HepG2 (cell line): ENCODE data around the gene SNURF. TPM values are rescaled to one million over a fixed set of nuclear protein-coding genes. Genes with fewer than 3 reads are reported as not detected.

ENCODE experiments used
- ELF3 ChIP-seq: IDR thresholded peaks from 2 replicates; pipeline ENCODE4 v1.6.1; 2016; ENCODE audit warnings: missing genetic modification reagents, missing compliant biosample characterization
- FOXA1 ChIP-seq, 2 experiments: fragments of 450-650 bp in 1 of 2; sonication (generic) in 1 of 2; formaldehyde crosslinking in 1 of 2; IDR thresholded peaks; 2 replicates each; pipeline versions ENCODE4 v1.4.0 to v1.6.1; 2016 to 2020; ENCODE audit warnings: missing genetic modification reagents in 1 of 2
- FOXA3 ChIP-seq: IDR thresholded peaks from 2 replicates; pipeline ENCODE4 v1.6.1; 2016; ENCODE audit warnings: missing genetic modification reagents, missing compliant biosample characterization
- FOXP4 ChIP-seq: sonication (generic); formaldehyde crosslinking; IDR thresholded peaks from 2 replicates; pipeline ENCODE4 v1.4.0; 2020; ENCODE audit warnings: missing genetic modification reagents
- HNF4A ChIP-seq: sonication (generic); formaldehyde crosslinking; IDR thresholded peaks from 2 replicates; pipeline ENCODE4 v1.4.0; 2020; ENCODE audit warnings: missing genetic modification reagents
- SAP130 ChIP-seq: IDR thresholded peaks from 2 replicates; pipeline ENCODE4 v1.6.1; 2016; ENCODE audit warnings: low read depth
- SOX13 ChIP-seq, 3 experiments: fragments of 450-650 bp in 1 of 3; sonication (generic) in 1 of 3; formaldehyde crosslinking in 1 of 3; IDR thresholded peaks in 2 of 3; conservative IDR thresholded peaks in 1 of 3; 2 replicates each; pipeline versions ENCODE4 v1.5.0 to v1.6.1; 2016 to 2020; ENCODE audit warnings: antibody characterized with exemption in 1 of 3, mild to moderate bottlenecking in 1 of 3, missing compliant biosample characterization in 1 of 3, missing genetic modification reagents in 1 of 3, moderate library complexity in 1 of 3
- SOX5 ChIP-seq: IDR thresholded peaks from 2 replicates; pipeline ENCODE4 v1.6.1; 2016; ENCODE audit warnings: borderline replicate concordance
- SOX6 ChIP-seq, 2 experiments: fragments of 450-650 bp in 1 of 2; sonication (generic) in 1 of 2; formaldehyde crosslinking in 1 of 2; IDR thresholded peaks; 2 replicates each; pipeline versions ENCODE4 v1.4.0 to v1.6.1; 2017 to 2020; ENCODE audit warnings: antibody characterized with exemption in 1 of 2, mild to moderate bottlenecking in 1 of 2, missing genetic modification reagents in 1 of 2
- ZNF124 ChIP-seq: sonication (generic); formaldehyde crosslinking; IDR thresholded peaks from 2 replicates; pipeline ENCODE4 v1.4.0; 2020; ENCODE audit warnings: missing genetic modification reagents
- polyA plus RNA-seq, 8 experiments: library from polyadenylated mRNA; depleted of rRNA in 3 of 8; stranded (reverse) in 7 of 8; unstranded in 1 of 8; fragments of >200 nt; fragmentation: Illumina TruSeq in 4 of 8; extraction: Trizol in 4 of 8; gene quantifications; 2 replicates each; pipeline versions ENCODE4 v1.2.1 to v1.2.3, GENCODE V29; 2011 to 2016; ENCODE audit warnings: low read depth in 4 of 8, missing spikeins in 1 of 8, mixed read lengths in 1 of 8; ENCODE audit not compliant: insufficient read depth in 1 of 8
- total RNA-seq, 5 experiments: library from RNA; depleted of rRNA; stranded (reverse); fragments of >200 nt; fragmentation: Illumina TruSeq; extraction: Trizol; gene quantifications; 2 replicates each; pipeline ENCODE4 v1.2.3, GENCODE V29; 2016; ENCODE audit warnings: low read depth in 1 of 5
- TF ChIP-seq, protein P1 (sequence below), 2 experiments: sonication (generic) in 1 of 2; formaldehyde crosslinking in 1 of 2; IDR thresholded peaks; 2 replicates each; pipeline versions ENCODE4 v1.4.0 to v1.6.1; 2018 to 2020; ENCODE audit warnings: missing genetic modification reagents in 2 of 2, borderline replicate concordance in 1 of 2, low read depth in 1 of 2, mild to moderate bottlenecking in 1 of 2, missing biosample characterization in 1 of 2
- TF ChIP-seq, protein P2 (sequence below), 2 experiments: sonication (generic) in 1 of 2; formaldehyde crosslinking in 1 of 2; IDR thresholded peaks; 2 replicates each; pipeline versions ENCODE4 v1.5.1 to v1.6.1; 2011 to 2020; ENCODE audit warnings: borderline replicate concordance in 1 of 2, low read depth in 1 of 2, low read length in 1 of 2, mild to moderate bottlenecking in 1 of 2, missing genetic modification reagents in 1 of 2, moderate library complexity in 1 of 2

SNURF gene
- total and polyA plus RNA-seq, 2 of the 13 experiments (the other 11 are each of a cell fraction or from before 2014, with no cell fraction given): 2.1 to 7.6 TPM

GRCh38 chr15:24962880-24963279 lies 8.1 kb downstream of the SNURF start (continued):
- TF ChIP-seq SOX5 (CRISPR knock-in tag): peak; percentile 24; the same call in 1 of the 2 replicates
- peak; percentile 37; the same call in 1 of the 2 replicates for TF ChIP-seq HNF4A (CRISPR knock-in tag)
- peak; percentile 36; the same call in 1 of the 2 replicates for TF ChIP-seq SAP130 (CRISPR knock-in tag)
- peak; percentile 24; the same call in 1 of the 2 replicates for TF ChIP-seq FOXP4
- no peak for TF ChIP-seq SOX6 (IDR thresholded peaks at IDR 0.05)
- TF ChIP-seq SOX6 (CRISPR knock-in tag; IDR thresholded peaks at IDR 0.05): 0 out of 2 replicates have a peak, but pooled peaks have one; percentile 14
- TF ChIP-seq FOXA1 (IDR thresholded peaks at IDR 0.05): no peak
- TF ChIP-seq FOXA1 (CRISPR knock-in tag; IDR thresholded peaks at IDR 0.05): peak; percentile 66
- no peak for TF ChIP-seq SOX13 (IDR thresholded peaks at IDR 0.05)
- peak in 1 of 2 experiments; percentile 32; a peak in 1 of 4 replicates for TF ChIP-seq SOX13 (CRISPR knock-in tag; conservative IDR thresholded peaks at IDR 0.05 in 1 of 2, IDR thresholded peaks at IDR 0.05 in 1 of 2)
- no peak for TF ChIP-seq ELF3 (CRISPR knock-in tag)
- TF ChIP-seq, protein P1, sequence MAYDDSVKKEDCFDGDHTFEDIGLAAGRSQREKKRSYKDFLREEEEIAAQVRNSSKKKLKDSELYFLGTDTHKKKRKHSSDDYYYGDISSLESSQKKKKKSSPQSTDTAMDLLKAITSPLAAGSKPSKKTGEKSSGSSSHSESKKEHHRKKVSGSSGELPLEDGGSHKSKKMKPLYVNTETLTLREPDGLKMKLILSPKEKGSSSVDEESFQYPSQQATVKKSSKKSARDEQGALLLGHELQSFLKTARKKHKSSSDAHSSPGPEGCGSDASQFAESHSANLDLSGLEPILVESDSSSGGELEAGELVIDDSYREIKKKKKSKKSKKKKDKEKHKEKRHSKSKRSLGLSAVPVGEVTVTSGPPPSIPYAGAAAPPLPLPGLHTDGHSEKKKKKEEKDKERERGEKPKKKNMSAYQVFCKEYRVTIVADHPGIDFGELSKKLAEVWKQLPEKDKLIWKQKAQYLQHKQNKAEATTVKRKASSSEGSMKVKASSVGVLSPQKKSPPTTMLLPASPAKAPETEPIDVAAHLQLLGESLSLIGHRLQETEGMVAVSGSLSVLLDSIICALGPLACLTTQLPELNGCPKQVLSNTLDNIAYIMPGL (CRISPR knock-in tag; IDR thresholded peaks at IDR 0.05; ENCODE audit: borderline replicate concordance in 1 of 2, low read depth in 1 of 2): no peak
- TF ChIP-seq FOXA3 (CRISPR knock-in tag): peak; percentile 63
- TF ChIP-seq ZNF124 (CRISPR knock-in tag): no peak
- TF ChIP-seq, protein P2, sequence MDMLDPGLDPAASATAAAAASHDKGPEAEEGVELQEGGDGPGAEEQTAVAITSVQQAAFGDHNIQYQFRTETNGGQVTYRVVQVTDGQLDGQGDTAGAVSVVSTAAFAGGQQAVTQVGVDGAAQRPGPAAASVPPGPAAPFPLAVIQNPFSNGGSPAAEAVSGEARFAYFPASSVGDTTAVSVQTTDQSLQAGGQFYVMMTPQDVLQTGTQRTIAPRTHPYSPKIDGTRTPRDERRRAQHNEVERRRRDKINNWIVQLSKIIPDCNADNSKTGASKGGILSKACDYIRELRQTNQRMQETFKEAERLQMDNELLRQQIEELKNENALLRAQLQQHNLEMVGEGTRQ (IDR thresholded peaks at IDR 0.05; ENCODE audit: low read depth, low read length): no peak
- TF ChIP-seq, protein P2 (CRISPR knock-in tag; IDR thresholded peaks at IDR 0.05; ENCODE audit: borderline replicate concordance): no peak
